BLaER1 (cell line): ENCODE measurements around the gene ACADVL.
A peak's percentile ranks its signal among the peaks of the same experiment; 100 is the strongest.
"Not testable (repeated sequence)": the region's sequence is repeated elsewhere in the genome, so short reads cannot be mapped to it uniquely, and the experiment has no call there.

Source experiments
- H3K27ac ChIP-seq: shearing (Covaris generic); formaldehyde crosslinking; 2 replicates; pipeline ENCODE4 v1.8.1; 2022
- H3K27me3 ChIP-seq: shearing (Covaris generic); formaldehyde crosslinking; 2 replicates; pipeline ENCODE4 v1.8.1; 2022
- H3K36me3 ChIP-seq: shearing (Covaris generic); formaldehyde crosslinking; 2 replicates; pipeline ENCODE4 v1.8.1; 2022
- H3K4me1 ChIP-seq: shearing (Covaris generic); formaldehyde crosslinking; 2 replicates; pipeline ENCODE4 v1.8.1; 2022
- H3K4me2 ChIP-seq: shearing (Covaris generic); formaldehyde crosslinking; 2 replicates; pipeline ENCODE4 v1.8.1; 2022
- H3K4me3 ChIP-seq: shearing (Covaris generic); formaldehyde crosslinking; 2 replicates; pipeline ENCODE4 v1.8.1; 2022
- H3K9ac ChIP-seq: shearing (Covaris generic); formaldehyde crosslinking; 2 replicates; pipeline ENCODE4 v1.8.1; 2022
- H3K9me3 ChIP-seq: shearing (Covaris generic); formaldehyde crosslinking; 2 replicates; pipeline ENCODE4 v1.8.1; 2022
- H4K20me1 ChIP-seq: shearing (Covaris generic); formaldehyde crosslinking; 2 replicates; pipeline ENCODE4 v1.8.1; 2022
- Cebpa-rat ChIP-seq: shearing (Covaris generic); IDR thresholded peaks from 2 replicates; pipeline ENCODE4 v1.8.1; 2022

Gene ACADVL

DNA sequence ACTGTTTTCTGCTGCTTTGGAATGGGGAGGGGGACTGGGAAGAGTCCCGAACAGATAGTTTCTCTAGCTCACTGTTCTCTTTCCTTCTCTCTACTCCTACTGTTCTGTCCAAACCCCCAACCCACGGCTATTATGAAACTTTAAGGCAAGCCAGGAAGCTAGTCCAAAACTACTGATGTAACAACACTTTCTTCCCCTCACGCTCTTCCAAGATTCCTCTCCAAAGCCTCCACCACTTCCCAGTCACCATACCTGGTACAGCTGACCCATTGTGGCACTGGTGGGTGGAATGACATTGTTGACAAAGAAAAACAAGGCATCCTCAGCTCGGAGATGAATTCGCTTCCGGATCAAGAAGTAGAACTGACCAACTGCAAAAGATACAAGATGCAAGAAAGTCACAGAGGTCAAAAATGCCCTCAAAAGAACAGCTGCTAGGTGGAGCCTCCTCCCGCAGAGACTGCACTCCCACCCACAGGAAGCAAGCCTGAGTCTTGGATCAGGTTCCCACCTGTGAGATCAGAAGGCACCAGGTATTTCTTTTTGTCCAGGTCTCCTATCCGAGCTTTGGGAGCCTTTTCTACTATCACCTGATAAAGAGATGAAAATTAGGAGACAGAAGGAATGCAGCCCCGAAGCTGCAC is 21.5 kb downstream of the ACADVL start:
- Histone ChIP-seq H3K4me2 (peak overlapping the region; percentile 82), H3K27me3 (no peaks in the 10 kb centered on the region), H3K4me3 (peak overlapping the region; percentile 92), H3K4me1 (peaks cover 39% of the 10 kb centered on the region), H3K9me3 (no peaks in the 10 kb centered on the region), H3K27ac (peak overlapping the region; percentile 84), H3K36me3 (peaks cover 52% of the 10 kb centered on the region), H4K20me1 (peaks cover 25% of the 10 kb centered on the region), H3K9ac (peak overlapping the region; percentile 92)
- no peak for TF ChIP-seq Cebpa-rat

DNA sequence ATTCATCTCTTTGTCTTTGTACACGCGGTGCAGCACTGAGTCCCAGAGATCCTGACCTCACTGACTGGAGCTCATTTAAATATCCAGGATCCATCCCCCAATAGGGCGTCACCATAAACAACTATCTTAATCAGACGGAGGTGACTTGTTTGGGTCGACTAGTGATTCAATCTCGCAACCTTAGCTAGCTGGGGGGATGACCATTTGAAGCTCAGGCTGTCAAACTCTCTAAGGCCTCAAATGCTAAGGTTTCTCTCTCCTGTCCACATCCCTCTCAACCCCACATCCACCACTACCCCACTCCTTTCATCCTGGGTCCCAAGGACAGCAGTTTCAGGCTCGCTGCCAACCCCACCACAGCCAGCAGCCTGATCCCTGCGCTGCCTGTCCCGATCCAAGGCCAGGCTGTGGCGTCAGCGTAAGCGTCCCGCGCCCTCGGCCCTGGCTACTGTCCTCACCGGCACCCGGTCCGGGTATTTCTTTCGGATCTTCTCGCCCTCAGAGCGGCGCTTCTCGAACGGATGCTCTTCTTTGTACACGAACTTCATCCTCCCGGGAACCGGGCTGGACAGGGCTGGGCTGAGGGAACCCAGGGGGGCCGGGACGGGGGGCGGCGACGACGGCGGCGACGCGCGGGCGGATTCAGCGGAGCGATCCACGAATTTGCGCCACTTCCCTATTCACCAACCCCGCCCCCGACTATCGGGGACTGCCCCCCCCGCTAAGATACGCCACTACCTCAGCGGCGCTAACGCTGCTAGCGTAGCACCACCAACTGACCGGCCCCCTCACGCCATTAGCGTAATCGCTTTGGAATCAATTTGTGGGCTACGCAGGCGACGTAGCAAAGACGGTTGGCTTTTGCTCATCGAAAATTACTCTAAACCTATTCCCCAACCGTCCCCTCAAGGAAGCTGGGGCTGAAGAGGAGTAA is 22.3 kb downstream of the ACADVL start, which contains the start of gene GABARAP:
Gene GABARAP (minus strand): TSS at position 667 of the 934 bp plus-strand sequence. CDS start 119 bp downstream, at position 548.
- peak within 1 kb of the TSS; percentile 82 for H3K4me2 ChIP-seq
- peaks cover 31% of the 10 kb centered on the region for H3K4me1 ChIP-seq
- H3K9ac ChIP-seq: peak within 1 kb of the TSS; percentile 92
- H3K27me3 ChIP-seq: no peaks in the 10 kb centered on the region
- no peak for TF ChIP-seq Cebpa-rat
- H3K9me3 ChIP-seq: no peaks in the 10 kb centered on the region
- peaks cover 52% of the 10 kb centered on the region for H3K36me3 ChIP-seq
- H3K27ac ChIP-seq: peak within 1 kb of the TSS; percentile 84
- H3K4me3 ChIP-seq: peak within 1 kb of the TSS; percentile 92
- H4K20me1 ChIP-seq: peaks cover 25% of the 10 kb centered on the region

DNA sequence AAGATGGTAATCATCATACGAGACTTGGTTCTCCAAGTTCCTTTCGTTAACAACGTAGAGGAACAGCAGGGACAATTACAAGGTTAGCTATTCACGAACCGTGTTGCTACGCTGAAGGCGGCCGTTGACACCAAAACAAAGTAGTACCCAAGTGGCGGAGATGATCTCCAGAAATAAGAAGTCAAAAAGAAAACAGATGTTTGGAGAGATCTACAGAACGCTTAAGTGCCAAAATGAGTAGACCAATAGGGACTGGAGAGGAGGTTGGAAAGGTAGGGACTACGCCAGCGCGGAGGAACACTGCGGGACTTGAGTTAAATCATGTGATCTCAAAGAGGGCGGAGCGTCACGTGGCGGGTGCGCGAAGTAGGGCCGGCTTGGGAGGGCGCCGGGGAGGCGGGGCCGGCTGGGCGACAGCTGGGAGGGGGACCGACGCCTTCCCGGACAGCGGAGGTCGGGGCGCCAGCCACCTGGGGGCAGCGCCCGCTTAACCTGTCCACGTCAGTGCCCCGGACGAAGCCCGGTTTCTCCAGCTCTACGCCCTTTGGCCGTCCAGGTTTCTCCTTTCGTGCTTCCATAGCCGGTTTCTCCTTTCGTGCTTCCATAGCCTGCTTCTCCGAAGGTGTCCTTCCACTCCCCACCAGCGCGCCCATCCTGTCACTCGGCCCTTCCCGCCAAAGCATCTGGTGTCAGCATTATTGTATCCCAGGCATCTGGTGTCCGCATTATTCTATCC is 23.1 kb downstream of the ACADVL start:
- Histone ChIP-seq H3K27ac (peak overlapping the region; percentile 84), H3K4me3 (peak overlapping the region; percentile 92), H3K9ac (peak overlapping the region; percentile 92), H3K27me3 (no peaks in the 10 kb centered on the region), H3K36me3 (peaks cover 53% of the 10 kb centered on the region), H3K4me1 (peaks cover 25% of the 10 kb centered on the region), H3K9me3 (no peaks in the 10 kb centered on the region), H3K4me2 (peak overlapping the region; percentile 82), H4K20me1 (peaks cover 27% of the 10 kb centered on the region)
- no peak for TF ChIP-seq Cebpa-rat

DNA sequence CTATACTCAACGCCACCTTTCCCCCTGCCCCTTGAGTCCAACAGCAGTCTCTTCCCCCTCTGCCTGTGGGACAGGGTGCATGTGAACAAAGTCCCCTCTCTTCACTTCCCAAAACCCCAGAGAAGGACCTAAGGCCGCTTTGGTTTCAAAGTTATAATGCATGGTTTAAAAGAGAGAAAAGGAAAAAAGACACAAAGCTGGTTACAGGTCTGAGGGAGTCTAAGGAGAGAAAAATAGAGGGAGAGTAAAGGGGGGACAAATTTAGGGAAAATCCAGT is 23.7 kb downstream of the ACADVL start:
- Histone ChIP-seq H3K9ac (peak overlapping the region; percentile 92), H3K36me3 (peaks cover 53% of the 10 kb centered on the region), H3K27ac (0 out of 2 replicates have a peak overlapping the region, but pooled peaks have one; percentile 84), H3K4me3 (peak overlapping the region; percentile 92), H4K20me1 (peaks cover 32% of the 10 kb centered on the region), H3K27me3 (no peaks in the 10 kb centered on the region), H3K4me2 (peak overlapping the region; percentile 82), H3K4me1 (peaks cover 28% of the 10 kb centered on the region), H3K9me3 (no peaks in the 10 kb centered on the region)
- no peak for TF ChIP-seq Cebpa-rat

DNA sequence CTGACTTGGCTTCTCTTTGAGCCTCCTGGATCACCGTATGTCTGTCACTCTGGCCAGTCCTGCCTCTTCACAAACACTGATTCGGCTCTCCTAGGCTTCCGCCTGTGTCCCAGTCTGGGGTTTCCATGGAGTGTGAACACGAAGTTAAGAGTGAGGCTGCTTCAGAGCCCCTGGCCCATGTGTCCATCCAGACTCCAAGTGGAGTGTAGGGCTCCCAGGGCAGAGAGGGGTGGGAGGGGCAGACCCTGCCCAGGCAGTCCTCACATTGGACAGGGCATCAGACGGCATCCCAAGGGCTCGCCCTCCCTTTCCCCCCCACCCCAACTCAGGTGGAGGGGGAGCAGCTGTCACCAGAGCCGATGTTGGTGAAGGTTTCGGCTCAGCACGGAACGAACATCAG is 24.1 kb downstream of the ACADVL start:
- peaks cover 55% of the 10 kb centered on the region for H3K36me3 ChIP-seq
- H3K27me3 ChIP-seq, H3K9me3 ChIP-seq, H3K9ac ChIP-seq, H3K4me2 ChIP-seq, H3K27ac ChIP-seq, H3K4me3 ChIP-seq: not testable (repeated sequence)
- H4K20me1 ChIP-seq: peaks cover 37% of the 10 kb centered on the region
- H3K4me1 ChIP-seq: peaks cover 32% of the 10 kb centered on the region

DNA sequence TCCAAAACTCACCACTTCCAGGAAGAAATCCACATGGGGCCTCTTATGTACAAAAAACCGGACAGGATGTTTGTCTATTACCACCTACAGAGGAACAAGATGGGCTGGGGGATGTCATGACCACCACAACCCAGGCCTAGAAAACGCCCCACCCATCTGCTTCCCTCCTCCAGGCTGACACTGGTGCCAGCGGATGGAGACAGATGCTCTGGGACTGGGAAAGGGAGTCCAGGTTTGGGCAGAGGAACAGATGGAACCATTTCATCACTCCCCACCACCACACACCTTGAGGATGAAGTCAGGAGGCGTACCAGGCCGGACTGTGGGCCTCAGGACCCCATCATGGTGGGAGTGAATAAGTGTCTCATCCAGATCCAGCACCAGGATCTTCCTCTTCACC is 27.0 kb downstream of the ACADVL start:
- Histone ChIP-seq H3K27ac (no peak overlapping the region), H3K4me3 (no peak overlapping the region), H3K4me1 (peaks cover 30% of the 10 kb centered on the region), H4K20me1 (peaks cover 53% of the 10 kb centered on the region), H3K27me3 (no peaks in the 10 kb centered on the region), H3K9ac (peak overlapping the region; percentile 16; the same call in 1 of the 2 replicates), H3K36me3 (peaks cover 44% of the 10 kb centered on the region), H3K4me2 (no peak overlapping the region), H3K9me3 (no peaks in the 10 kb centered on the region)
- TF ChIP-seq Cebpa-rat: no peak

DNA sequence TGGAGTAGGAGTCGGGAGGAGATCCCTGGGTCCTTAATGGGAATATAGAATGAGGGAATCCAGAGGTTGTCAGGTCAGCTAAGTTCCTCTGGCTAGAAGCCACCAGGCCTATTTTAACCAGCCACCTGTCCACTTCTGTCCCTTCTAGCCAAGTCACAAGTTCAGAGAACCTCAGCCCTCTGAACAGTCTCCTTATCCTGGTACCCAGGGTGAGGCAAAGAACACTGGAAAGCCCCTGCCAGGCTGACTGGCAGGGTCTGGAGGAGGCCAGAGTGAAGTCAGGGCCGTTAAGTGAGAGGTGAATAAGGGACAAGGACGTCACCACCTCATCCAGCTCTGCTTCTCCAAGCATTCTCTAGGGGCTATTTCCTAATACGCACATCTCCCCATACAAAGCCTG is 29.1 kb downstream of the ACADVL start:
- Histone ChIP-seq H4K20me1 (peaks cover 53% of the 10 kb centered on the region), H3K9me3 (no peaks in the 10 kb centered on the region), H3K27me3 (no peaks in the 10 kb centered on the region), H3K4me2 (peak overlapping the region; percentile 99), H3K27ac (peak overlapping the region; percentile 90; the same call in 1 of the 2 replicates), H3K4me1 (peaks cover 35% of the 10 kb centered on the region), H3K9ac (peak overlapping the region; percentile 94), H3K36me3 (peaks cover 41% of the 10 kb centered on the region), H3K4me3 (no peak overlapping the region)
- TF ChIP-seq Cebpa-rat: no peak

DNA sequence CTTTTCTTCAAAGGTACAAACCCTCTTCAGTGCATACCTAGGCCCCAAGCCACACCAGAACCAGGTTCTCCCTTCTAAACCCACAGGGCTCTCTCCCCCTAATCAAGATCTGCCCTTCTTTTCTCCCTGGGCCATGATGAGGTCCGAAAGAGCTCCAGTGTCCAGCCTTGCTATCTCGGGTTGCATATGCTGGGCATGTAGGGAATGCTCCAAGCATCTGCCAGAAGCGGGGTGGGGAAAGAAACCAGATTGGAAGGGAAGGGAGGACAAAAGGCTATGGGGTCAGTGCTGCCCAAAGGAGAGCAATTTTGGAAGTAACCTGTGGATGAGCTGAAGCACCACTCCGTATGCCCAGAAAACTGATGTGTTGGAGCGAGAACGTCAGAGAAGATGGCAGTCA is 29.5 kb downstream of the ACADVL start:
- Histone ChIP-seq H3K36me3 (peaks cover 41% of the 10 kb centered on the region), H3K4me3 (peak overlapping the region; percentile 81), H3K4me2 (peak overlapping the region; percentile 99), H3K9me3 (no peaks in the 10 kb centered on the region), H3K27ac (peak overlapping the region; percentile 90), H3K4me1 (peaks cover 35% of the 10 kb centered on the region), H3K9ac (peak overlapping the region; percentile 94), H3K27me3 (no peaks in the 10 kb centered on the region), H4K20me1 (peaks cover 53% of the 10 kb centered on the region)
- TF ChIP-seq Cebpa-rat: no peak

DNA sequence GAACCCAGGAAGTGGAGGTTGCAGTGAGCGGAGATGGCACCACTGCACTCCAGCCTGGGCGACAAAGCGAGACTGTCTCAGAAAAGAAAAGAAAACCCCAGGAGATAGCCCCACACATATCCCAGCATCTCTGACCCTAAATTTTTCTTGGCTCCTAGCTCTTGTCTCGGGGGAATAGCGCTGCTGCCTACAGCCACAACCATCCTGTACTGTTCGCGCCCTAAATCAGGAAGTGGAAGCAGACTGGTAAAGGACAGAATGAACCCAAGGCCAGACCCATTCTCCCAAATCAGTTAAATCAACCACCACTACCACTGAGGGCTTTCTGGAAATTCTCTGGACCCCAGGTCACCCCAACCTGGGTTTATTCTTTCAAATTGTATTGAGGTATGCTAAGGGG is 30.1 kb downstream of the ACADVL start:
- Histone ChIP-seq H3K27me3 (no peaks in the 10 kb centered on the region), H4K20me1 (peaks cover 53% of the 10 kb centered on the region), H3K27ac (peak overlapping the region; percentile 90), H3K4me2 (peak overlapping the region; percentile 99), H3K9me3 (no peaks in the 10 kb centered on the region), H3K4me3 (peak overlapping the region; percentile 81), H3K4me1 (peaks cover 35% of the 10 kb centered on the region), H3K36me3 (peaks cover 41% of the 10 kb centered on the region), H3K9ac (peak overlapping the region; percentile 94)
- TF ChIP-seq Cebpa-rat: no peak
